HFFc6 (cell line): ENCODE data around the gene ARHGEF4. TPM values are rescaled to one million over a fixed set of nuclear protein-coding genes. Genes with fewer than 3 reads are reported as not detected.

Experiments
- DNase-seq: peaks from one replicate; pipeline ENCODE4 v3.0.0-alpha.2; 2018
- H3K27ac Mint-ChIP-seq: 2 replicates; pipeline ENCODE4 v1.8.0; 2020; ENCODE audit warnings: mild to moderate bottlenecking, mixed read lengths
- H3K27me3 Mint-ChIP-seq: 2 replicates; pipeline ENCODE4 v1.8.0; 2021; ENCODE audit warnings: mild to moderate bottlenecking, moderate library complexity, mixed read lengths; ENCODE audit not compliant: insufficient read depth
- H3K36me3 Mint-ChIP-seq: 2 replicates; pipeline ENCODE4 v1.8.0; 2021; ENCODE audit warnings: low read depth, mixed read lengths
- H3K4me1 Mint-ChIP-seq: 2 replicates; pipeline ENCODE4 v1.8.0; 2020; ENCODE audit warnings: low read depth, mixed read lengths
- H3K4me3 Mint-ChIP-seq: 2 replicates; pipeline ENCODE4 v1.8.0; 2020; ENCODE audit warnings: mild to moderate bottlenecking, moderate library complexity, mixed read lengths
- H3K9me3 Mint-ChIP-seq: 2 replicates; pipeline ENCODE4 v1.8.0; 2020; ENCODE audit warnings: mild to moderate bottlenecking, mixed read lengths
- CTCF ChIP-seq: fragments of 200-600 bp; sonication (generic); IDR thresholded peaks from 2 replicates; pipeline ENCODE4 v1.5.0; 2021; ENCODE audit warnings: antibody characterized with exemption, mild to moderate bottlenecking
- total RNA-seq, 6 experiments: library from RNA; stranded (reverse); fragmentation: NEBNext Ultra II Directional; extraction: Animal tissue kit (Norgen Biotek cat#: 25700); gene quantifications; 2 replicates in 1 of 6; 3 replicates in 5 of 6; pipeline ENCODE4 v1.2.3, GENCODE V29; 2021

ARHGEF4 gene
- total RNA-seq, 6 experiments from 2014 or later, result 0.94 to 2.2 (median 1.4) TPM

- peaks cover 18% of the 10 kb centered on the region for H3K27me3 Mint-ChIP-seq
- no peak overlapping the region for H3K27ac Mint-ChIP-seq
- no peaks in the 10 kb centered on the region for H3K4me1 Mint-ChIP-seq
- TF ChIP-seq CTCF, result no peak
- no peaks in the 10 kb centered on the region for H3K9me3 Mint-ChIP-seq
- H3K36me3 Mint-ChIP-seq, result no peaks in the 10 kb centered on the region
- DNase-seq, result no peak
- no peak overlapping the region for H3K4me3 Mint-ChIP-seq
Measured at GRCh38 chr2:131006561-131006960, 169.8 kb downstream of the ARHGEF4 start.

GRCh38 chr2:131008967-131009366 lies 172.3 kb downstream of the ARHGEF4 start:
- peaks cover 23% of the 10 kb centered on the region for H3K27me3 Mint-ChIP-seq
- no peak overlapping the region for H3K4me3 Mint-ChIP-seq
- H3K36me3 Mint-ChIP-seq, result no peaks in the 10 kb centered on the region
- no peak for DNase-seq
- no peak overlapping the region for H3K27ac Mint-ChIP-seq
- no peaks in the 10 kb centered on the region for H3K9me3 Mint-ChIP-seq
- no peaks in the 10 kb centered on the region for H3K4me1 Mint-ChIP-seq
- peak; percentile 14; the same call in 1 of the 2 replicates for TF ChIP-seq CTCF

- no peaks in the 10 kb centered on the region for H3K36me3 Mint-ChIP-seq
- no peaks in the 10 kb centered on the region for H3K9me3 Mint-ChIP-seq
- no peaks in the 10 kb centered on the region for H3K4me1 Mint-ChIP-seq
- no peak overlapping the region for H3K27ac Mint-ChIP-seq
- no peak for DNase-seq
- no peak for TF ChIP-seq CTCF
- H3K4me3 Mint-ChIP-seq, result no peak overlapping the region
- H3K27me3 Mint-ChIP-seq, result peaks cover 20% of the 10 kb centered on the region
Measured at GRCh38 chr2:131009713-131010475, 173.2 kb downstream of the ARHGEF4 start.

GRCh38 chr2:131010566-131010965 lies 173.9 kb downstream of the ARHGEF4 start:
- H3K36me3 Mint-ChIP-seq, result no peaks in the 10 kb centered on the region
- no peaks in the 10 kb centered on the region for H3K9me3 Mint-ChIP-seq
- DNase-seq, result no peak
- no peak for TF ChIP-seq CTCF
- peaks cover 20% of the 10 kb centered on the region for H3K27me3 Mint-ChIP-seq
- no peaks in the 10 kb centered on the region for H3K4me1 Mint-ChIP-seq
- H3K4me3 Mint-ChIP-seq, result no peak overlapping the region
- H3K27ac Mint-ChIP-seq, result no peak overlapping the region

- H3K36me3 Mint-ChIP-seq, result no peaks in the 10 kb centered on the region
- no peak overlapping the region for H3K27ac Mint-ChIP-seq
- H3K9me3 Mint-ChIP-seq, result no peaks in the 10 kb centered on the region
- TF ChIP-seq CTCF, result no peak
- no peak overlapping the region for H3K4me3 Mint-ChIP-seq
- H3K4me1 Mint-ChIP-seq, result peaks cover 6% of the 10 kb centered on the region; the same call in 1 of the 2 replicates
- no peak for DNase-seq
- peaks cover 19% of the 10 kb centered on the region for H3K27me3 Mint-ChIP-seq
Measured at GRCh38 chr2:131011486-131011885, 174.8 kb downstream of the ARHGEF4 start.
